ENCODE data around the gene PRR23E. TPM values are rescaled to one million over a fixed set of nuclear protein-coding genes. Genes with fewer than 3 reads are reported as not detected.

The PRR23E gene
- total RNA-seq, 1 experiment from 2014 or later: not detected

GRCh38 chr3:127145266-127145665 lies 47.7 kb upstream of the PRR23E start:
- DNase-seq (no peak), ATAC-seq (no peak)
- Histone ChIP-seq H3K9me3 (ENCODE audit: low read length) (no peaks in the 10 kb centered on the region), H3K27ac (ENCODE audit: low read length) (no peak overlapping the region), H2AFZ (ENCODE audit: low read length) (no peak overlapping the region), H3K4me3 (ENCODE audit: low read length) (no peak overlapping the region), H3K27me3 (ENCODE audit: low read length) (no peaks in the 10 kb centered on the region), H3K36me3 (ENCODE audit: low read depth, low read length) (no peaks in the 10 kb centered on the region), H3K9me2 (replicated peaks; ENCODE audit: low read length) (no peaks in the 10 kb centered on the region), H3K79me2 (ENCODE audit: low read length) (no peaks in the 10 kb centered on the region), H3K9ac (ENCODE audit: low read length) (no peak overlapping the region), H4K20me1 (ENCODE audit: low read length) (no peaks in the 10 kb centered on the region), H3K4me2 (ENCODE audit: low read length) (no peak overlapping the region), H3F3A (ENCODE audit: low read length, unreplicated experiment) (no peaks in the 10 kb centered on the region), H3K4me1 (ENCODE audit: insufficient read depth, low read length) (no peaks in the 10 kb centered on the region; the same call in 1 of the 2 replicates)
- ChIA-PET CTCF (no interaction called here), POLR2A (ENCODE audit: unreplicated experiment) (no interaction called here)
- no peak for TF ChIP-seq EZH2 (IDR thresholded peaks at IDR 0.05; ENCODE audit: low read length, unreplicated experiment)
- TF ChIP-seq EZH2phosphoT487 (IDR thresholded peaks at IDR 0.05; ENCODE audit: borderline replicate concordance, low read length): no peak
- TF ChIP-seq CTCF (conservative IDR thresholded peaks at IDR 0.05; ENCODE audit: low read depth, low read length): no peak
- no TSS peak for BruUV-seq (replicated peaks)
- intact Hi-C loops (cut with micrococcal nuclease): no loop called here

- Histone ChIP-seq H3K79me2 (ENCODE audit: low read length) (no peaks in the 10 kb centered on the region), H2AFZ (ENCODE audit: low read length) (no peak overlapping the region), H3K27ac (ENCODE audit: low read length) (no peak overlapping the region), H3K9me2 (replicated peaks; ENCODE audit: low read length) (no peaks in the 10 kb centered on the region), H3K9me3 (ENCODE audit: low read length) (no peaks in the 10 kb centered on the region), H3K27me3 (ENCODE audit: low read length) (no peaks in the 10 kb centered on the region), H3K4me3 (ENCODE audit: low read length) (no peak overlapping the region), H3K36me3 (ENCODE audit: low read depth, low read length) (no peaks in the 10 kb centered on the region), H4K20me1 (ENCODE audit: low read length) (no peaks in the 10 kb centered on the region), H3K9ac (ENCODE audit: low read length) (no peak overlapping the region), H3F3A (ENCODE audit: low read length, unreplicated experiment) (no peaks in the 10 kb centered on the region), H3K4me2 (ENCODE audit: low read length) (no peak overlapping the region), H3K4me1 (ENCODE audit: insufficient read depth, low read length) (no peaks in the 10 kb centered on the region; the same call in 1 of the 2 replicates)
- DNase-seq: no peak
- CTCF ChIA-PET: interaction anchor here (0.5 kb wide), 1 partner anchor 86 kb away, joined by 4 read pairs; no protein-coding TSS in a partner anchor
- POLR2A ChIA-PET (ENCODE audit: unreplicated experiment): no interaction called here
- no peak for TF ChIP-seq CTCF (conservative IDR thresholded peaks at IDR 0.05; ENCODE audit: low read depth, low read length)
- TF ChIP-seq EZH2 (IDR thresholded peaks at IDR 0.05; ENCODE audit: low read length, unreplicated experiment): no peak
- TF ChIP-seq EZH2phosphoT487 (IDR thresholded peaks at IDR 0.05; ENCODE audit: borderline replicate concordance, low read length): no peak
- intact Hi-C loops (cut with micrococcal nuclease): no loop called here
- no TSS peak for BruUV-seq (replicated peaks)
- no peak for ATAC-seq
These were observed 45.5 kb upstream of the PRR23E start for GRCh38 chr3:127147291-127147885.

- no peak overlapping the region for H3K4me2 ChIP-seq (ENCODE audit: low read length)
- BruUV-seq (replicated peaks): no TSS peak
- H3F3A ChIP-seq (ENCODE audit: low read length, unreplicated experiment): no peaks in the 10 kb centered on the region
- DNase-seq (no peak), ATAC-seq (no peak)
- H3K36me3 ChIP-seq (ENCODE audit: low read depth, low read length): no peaks in the 10 kb centered on the region
- H3K27me3 ChIP-seq (ENCODE audit: low read length): no peaks in the 10 kb centered on the region
- H3K4me1 ChIP-seq (ENCODE audit: insufficient read depth, low read length): no peaks in the 10 kb centered on the region; the same call in 1 of the 2 replicates
- ChIA-PET POLR2A (ENCODE audit: unreplicated experiment) (no interaction called here), CTCF (no interaction called here)
- TF ChIP-seq CTCF (conservative IDR thresholded peaks at IDR 0.05; ENCODE audit: low read depth, low read length) (no peak), EZH2phosphoT487 (IDR thresholded peaks at IDR 0.05; ENCODE audit: borderline replicate concordance, low read length) (no peak), EZH2 (IDR thresholded peaks at IDR 0.05; ENCODE audit: low read length, unreplicated experiment) (no peak)
- H3K4me3 ChIP-seq (ENCODE audit: low read length): no peak overlapping the region
- no peaks in the 10 kb centered on the region for H3K9me3 ChIP-seq (ENCODE audit: low read length)
- no peaks in the 10 kb centered on the region for H4K20me1 ChIP-seq (ENCODE audit: low read length)
- no peak overlapping the region for H2AFZ ChIP-seq (ENCODE audit: low read length)
- intact Hi-C loops (cut with micrococcal nuclease): no loop called here
- H3K9ac ChIP-seq (ENCODE audit: low read length): no peak overlapping the region
- H3K79me2 ChIP-seq (ENCODE audit: low read length): no peaks in the 10 kb centered on the region
- H3K27ac ChIP-seq (ENCODE audit: low read length): no peak overlapping the region
- H3K9me2 ChIP-seq (replicated peaks; ENCODE audit: low read length): no peaks in the 10 kb centered on the region
These were observed 43.2 kb upstream of the PRR23E start for GRCh38 chr3:127149621-127150310.

Measured in PC-3 (cell line).